Islet precursor cell (in vitro differentiated cells): ENCODE results near the gene ZNF532.
"Not testable (repeated sequence)": the region's sequence is repeated elsewhere in the genome, so short reads cannot be mapped to it uniquely, and the experiment has no call there.

Source experiments
- DNase-seq: peaks from one replicate; pipeline ENCODE4 v3.0.0-alpha.2; 2018

Gene ZNF532

GRCh38 chr18:58903533-58903932, 38.9 kb downstream of the ZNF532 start:
- DNase-seq: no peak

DNA sequence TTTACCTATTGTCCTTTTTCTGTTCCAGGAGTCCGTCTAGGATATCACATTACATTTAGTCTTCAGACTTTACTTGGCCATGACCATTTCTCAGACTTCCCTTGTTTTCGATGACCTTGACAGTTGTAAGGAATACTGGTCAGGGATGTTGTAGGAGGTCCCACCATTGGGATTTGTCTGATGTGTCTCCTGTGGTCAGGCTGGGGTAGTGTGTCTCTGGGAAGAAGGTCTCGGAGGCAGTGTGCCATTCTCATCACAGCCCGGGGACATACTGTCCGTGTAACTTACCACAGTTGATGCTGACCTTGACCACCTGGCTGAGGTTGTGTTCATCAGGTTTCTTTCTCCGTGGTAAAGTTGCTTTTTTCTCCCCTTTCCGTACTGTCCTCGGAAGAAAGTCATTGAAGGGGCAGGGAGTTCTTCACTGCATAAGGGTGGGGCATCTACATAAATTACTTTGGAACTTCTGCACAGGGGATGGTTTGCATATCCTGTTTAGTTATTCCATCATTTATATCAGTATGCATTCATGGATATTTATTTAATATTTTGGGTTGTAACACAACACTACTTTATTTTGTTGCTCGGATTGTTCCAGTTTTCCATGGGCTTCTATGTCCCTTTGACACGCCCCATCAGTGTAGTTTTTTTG, 41.2 kb downstream of the ZNF532 start:
- DNase-seq: no peak

- no peak for DNase-seq
These were observed 43.3 kb downstream of the ZNF532 start for GRCh38 chr18:58908006-58908405.

- no peak for DNase-seq
These were observed 44.8 kb downstream of the ZNF532 start for GRCh38 chr18:58909521-58909920.

DNA sequence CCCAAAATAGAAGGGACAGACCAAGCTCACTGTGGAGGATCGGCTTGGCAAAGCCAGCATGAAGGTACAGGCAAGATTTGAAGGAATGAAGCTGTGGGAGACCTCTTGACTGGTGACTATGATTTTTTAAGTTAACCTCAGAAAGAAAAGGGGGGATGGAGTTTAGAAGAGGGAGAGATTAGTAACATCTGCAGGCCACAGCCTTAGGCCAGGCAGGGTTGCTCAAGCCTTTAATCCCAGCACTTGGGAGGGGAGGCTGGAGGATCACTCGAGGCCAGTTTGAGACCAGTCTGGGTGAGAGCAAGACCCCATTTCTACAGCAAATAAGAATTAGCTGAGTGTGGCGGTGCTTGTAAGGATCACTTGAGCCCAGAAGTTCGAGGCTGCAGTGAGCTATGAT, 46.6 kb downstream of the ZNF532 start:
- no peak for DNase-seq

DNA sequence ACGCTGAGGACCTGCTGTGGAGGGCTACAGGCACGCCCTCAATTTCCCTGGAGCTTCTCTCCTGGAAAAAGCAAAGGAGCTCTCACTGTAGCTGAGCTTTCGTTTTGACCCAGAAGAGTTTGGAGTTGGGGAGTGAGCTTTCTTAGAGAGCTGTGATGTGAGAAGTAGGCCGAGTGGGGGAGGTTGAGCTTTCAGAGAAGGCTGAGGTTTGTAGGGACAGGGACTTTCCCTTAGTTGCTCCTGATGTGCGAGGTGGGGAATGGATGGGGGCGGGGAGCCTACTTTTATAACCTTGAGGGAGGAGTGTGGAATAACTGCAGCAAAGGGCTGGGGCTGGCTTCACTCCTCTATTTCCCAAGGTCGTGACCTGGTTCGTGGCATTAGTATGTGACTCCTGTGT, 47.1 kb downstream of the ZNF532 start:
- no peak for DNase-seq

GRCh38 chr18:58915006-58915799, 50.5 kb downstream of the ZNF532 start:
- no peak for DNase-seq

- DNase-seq: no peak
These were observed 51.3 kb downstream of the ZNF532 start for GRCh38 chr18:58915995-58916394.

DNA sequence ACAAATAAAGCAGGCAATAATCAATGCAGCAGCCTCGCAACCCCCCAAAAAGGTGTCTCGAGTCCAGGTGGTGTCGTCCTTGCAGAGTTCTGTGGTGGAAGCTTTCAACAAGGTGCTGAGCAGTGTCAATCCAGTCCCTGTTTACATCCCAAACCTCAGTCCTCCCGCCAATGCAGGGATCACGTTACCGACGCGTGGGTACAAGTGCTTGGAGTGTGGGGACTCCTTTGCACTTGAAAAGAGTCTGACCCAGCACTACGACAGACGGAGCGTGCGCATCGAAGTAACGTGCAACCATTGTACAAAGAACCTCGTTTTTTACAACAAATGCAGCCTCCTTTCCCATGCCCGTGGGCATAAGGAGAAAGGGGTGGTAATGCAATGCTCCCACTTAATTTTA, 55.3 kb downstream of the ZNF532 start:
- not testable (repeated sequence) for DNase-seq

- no peak for DNase-seq
These were observed 58.3 kb downstream of the ZNF532 start for GRCh38 chr18:58922995-58923394.

GRCh38 chr18:58924473-58924872, 59.8 kb downstream of the ZNF532 start:
- no peak for DNase-seq

DNA sequence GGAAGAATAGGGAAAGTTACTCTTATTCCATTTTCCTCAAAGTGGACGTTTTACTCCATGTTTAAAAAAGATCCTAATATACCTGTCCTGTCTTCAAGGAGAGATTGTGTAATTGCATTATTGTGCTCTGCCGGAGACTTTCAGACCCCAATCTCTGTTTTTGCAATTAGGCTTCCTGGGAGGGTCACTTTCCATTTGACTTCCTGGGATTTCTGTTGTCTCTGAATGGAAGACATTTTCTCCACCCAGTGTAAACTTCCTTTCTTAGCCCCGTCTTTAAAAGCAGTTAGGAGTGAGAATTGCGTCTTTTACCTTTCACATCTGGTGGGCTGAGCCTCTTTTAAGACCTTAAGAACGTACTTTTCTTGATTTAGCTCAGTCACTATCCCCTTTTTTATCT, 63.0 kb downstream of the ZNF532 start:
- DNase-seq: no peak

DNA sequence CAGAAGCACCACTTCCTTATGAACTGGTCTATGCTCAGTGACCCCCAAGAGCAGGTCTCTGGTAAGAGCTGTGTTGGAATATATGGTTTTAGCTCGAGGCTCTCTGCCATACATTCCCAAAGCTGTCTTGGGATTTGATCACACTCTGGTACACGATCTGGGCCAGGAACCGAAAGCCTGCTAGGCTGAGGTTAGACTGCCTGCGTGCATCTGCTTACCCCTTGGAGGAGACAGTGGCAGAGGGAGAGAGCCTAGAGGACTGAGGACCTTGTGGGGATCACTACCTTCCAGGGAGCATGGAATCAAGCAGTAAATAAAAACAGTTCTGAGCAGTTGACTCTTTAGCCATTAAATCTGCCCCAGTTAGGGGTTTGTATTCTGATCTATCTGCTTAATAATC, 63.7 kb downstream of the ZNF532 start:
- no peak for DNase-seq

DNA sequence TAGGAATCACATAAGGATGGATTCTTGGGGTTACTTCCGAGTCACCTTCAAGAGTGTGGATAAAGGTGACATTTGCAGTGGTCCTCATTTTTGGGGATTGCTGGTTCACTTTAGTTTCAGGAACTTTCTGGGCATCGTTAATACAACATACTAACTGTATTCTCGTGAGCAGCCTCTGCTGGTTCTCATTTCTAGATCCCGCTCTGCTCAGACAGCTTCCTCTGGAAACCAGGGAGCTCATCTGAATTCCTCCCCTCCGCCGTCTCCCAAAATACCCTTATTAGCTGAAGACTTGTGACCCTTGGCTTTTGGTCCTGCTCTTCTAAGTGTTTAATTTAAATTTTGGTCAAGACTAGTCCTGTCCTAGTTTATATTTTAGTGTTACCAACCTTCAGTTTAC, 64.5 kb downstream of the ZNF532 start:
- no peak for DNase-seq

GRCh38 chr18:58934356-58934755, 69.7 kb downstream of the ZNF532 start:
- no peak for DNase-seq

GRCh38 chr18:58934933-58935577, 70.4 kb downstream of the ZNF532 start:
- DNase-seq: no peak

GRCh38 chr18:58937071-58937886, 72.6 kb downstream of the ZNF532 start:
- DNase-seq: no peak

DNA sequence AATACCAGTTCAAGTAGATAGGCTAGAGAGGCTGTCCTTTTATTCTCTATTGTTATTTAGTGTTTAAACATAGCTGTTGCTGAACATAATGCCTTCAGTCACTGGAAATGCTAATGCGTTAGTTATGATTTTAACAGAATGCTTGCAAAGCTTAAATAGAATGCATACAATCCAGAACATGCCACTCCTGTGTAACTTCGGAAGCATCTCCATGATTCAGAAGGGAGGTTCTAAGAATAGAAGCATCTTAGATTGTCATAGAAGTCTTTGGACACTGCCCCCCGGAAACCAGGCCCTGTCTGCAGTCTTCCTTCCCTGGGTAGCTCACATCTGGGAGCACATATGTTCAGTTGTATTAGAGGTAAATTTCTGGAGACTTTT, 73.2 kb downstream of the ZNF532 start:
- no peak for DNase-seq

DNA sequence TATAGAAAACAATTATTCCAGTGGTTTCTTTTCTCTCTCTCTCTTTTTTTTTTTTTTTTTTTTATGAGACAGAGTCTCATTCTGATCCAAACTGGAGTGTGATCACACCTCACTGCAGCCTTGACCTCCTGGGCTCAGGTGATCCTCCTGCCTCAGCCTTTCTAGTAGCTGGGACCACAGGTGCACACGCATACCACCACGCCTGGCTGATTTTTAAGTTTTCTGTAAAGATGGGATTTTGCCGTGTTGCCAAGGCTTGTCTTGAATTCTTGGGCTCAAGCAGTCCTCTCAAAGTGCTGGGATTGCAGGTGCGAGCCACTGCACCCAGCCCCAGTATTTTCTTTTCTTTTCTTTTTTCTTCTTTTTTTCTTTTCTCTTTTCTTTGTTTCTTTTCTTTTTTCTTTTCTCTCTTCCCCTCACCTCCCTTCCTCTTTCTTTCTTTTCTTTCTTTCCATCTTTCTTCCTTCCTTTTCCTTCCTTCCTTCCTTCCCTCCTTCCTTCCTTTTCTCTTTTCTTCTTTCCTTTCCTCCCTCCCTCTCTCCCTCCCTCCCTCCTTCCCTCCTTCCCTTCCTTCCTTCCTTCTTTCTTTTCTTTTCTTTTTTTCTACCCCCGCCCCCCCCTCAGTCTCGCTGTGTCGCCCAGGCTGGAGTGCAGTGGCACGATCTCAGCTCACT, 76.9 kb downstream of the ZNF532 start:
- DNase-seq: no peak

DNA sequence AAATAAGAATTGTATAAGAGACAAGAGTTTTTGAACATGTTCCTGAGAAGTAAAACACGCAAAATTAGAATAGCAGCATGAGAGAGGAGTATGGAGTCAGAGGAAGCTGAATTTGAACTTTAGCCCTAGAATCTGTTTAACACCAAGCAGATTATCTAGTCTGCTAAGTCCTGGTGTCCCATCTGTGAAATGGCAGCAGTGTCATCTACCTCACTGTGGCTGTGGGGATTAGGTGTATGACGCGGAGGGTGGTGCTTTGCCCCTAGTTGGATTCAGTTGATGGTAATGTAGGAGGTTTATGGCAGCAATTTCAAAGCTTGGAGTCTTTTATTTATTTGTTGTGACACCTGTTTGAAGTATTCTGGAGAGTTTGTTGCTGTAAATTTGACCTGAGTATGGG, 79.2 kb downstream of the ZNF532 start:
- no peak for DNase-seq

DNA sequence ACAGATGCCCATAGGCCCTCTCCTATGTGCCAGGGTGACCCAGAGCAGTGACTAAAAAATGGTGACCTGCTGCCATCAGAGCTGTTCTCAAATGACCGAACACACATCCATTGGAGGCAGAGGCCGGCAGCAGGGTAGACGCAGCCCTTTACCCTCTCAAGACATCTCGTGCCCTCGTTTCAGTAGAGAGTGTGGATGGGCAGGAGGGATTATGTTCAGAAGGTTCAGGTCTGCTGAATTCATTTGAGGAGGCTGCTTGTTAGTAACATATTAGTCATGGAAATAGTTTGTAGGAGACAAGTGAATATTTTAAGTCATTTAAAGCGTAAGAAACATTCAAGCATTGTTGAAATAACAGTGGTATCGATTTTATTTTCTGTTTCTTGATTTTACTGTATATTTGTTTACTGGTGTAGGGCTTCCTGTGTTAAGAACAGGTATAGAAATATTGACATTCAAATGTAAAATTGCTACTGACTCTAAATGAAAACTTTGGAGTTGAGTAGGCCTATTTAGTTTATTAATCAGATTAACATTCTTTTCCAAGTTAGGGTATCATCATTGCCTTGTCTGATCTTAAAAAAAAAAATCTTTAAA, 82.6 kb downstream of the ZNF532 start:
- DNase-seq: no peak

DNA sequence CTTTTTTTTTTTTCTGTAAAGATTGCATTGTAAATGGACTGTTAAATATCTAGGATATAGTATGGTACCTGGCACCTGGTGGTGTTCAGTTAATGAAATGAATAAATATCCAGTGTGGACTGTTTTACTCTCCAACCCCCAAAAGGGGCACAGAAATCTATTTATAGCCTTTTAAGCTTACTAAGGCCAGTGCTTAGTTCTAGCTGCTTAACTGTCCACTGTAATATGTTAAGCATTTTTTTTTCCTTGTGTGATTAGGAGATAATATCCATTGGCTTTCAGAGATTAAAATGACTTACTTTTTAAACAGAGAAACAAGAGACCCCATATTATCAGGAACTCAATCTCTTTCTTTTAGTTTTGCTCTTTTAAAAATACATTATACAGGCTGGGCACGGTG, 84.4 kb downstream of the ZNF532 start:
- DNase-seq: no peak
